SKM-1 treated with dmso at 0.1 percent for 144 hours (cell line): ENCODE measurements around the gene TSPYL1.
"Not testable (repeated sequence)": the region's sequence is repeated elsewhere in the genome, so short reads cannot be mapped to it uniquely, and the experiment has no call there.

ENCODE experiments used
- DNase-seq: peaks from one replicate; lab custom pipeline; 2025; ENCODE audit not compliant: unreplicated experiment; lab: John Stamatoyannopoulos, UW

TSPYL1 gene

GRCh38 chr6:116298973-116299372, 19.2 kb upstream of the TSPYL1 start:
- no peak for DNase-seq

- no peak for DNase-seq
Measured at GRCh38 chr6:116298273-116298672, 18.5 kb upstream of the TSPYL1 start.

GRCh38 chr6:116292553-116292952, 12.8 kb upstream of the TSPYL1 start:
- no peak for DNase-seq

GRCh38 chr6:116291701-116292396, 12.1 kb upstream of the TSPYL1 start:
- no peak for DNase-seq

- no peak for DNase-seq
Measured at GRCh38 chr6:116290799-116291198, 11.1 kb upstream of the TSPYL1 start.

- DNase-seq: no peak
Measured at GRCh38 chr6:116289876-116290275, 10.1 kb upstream of the TSPYL1 start.

- DNase-seq: peak; percentile 39
Measured at GRCh38 chr6:116287689-116288282, 8.1 kb upstream of the TSPYL1 start.

GRCh38 chr6:116286773-116287358, 7.1 kb upstream of the TSPYL1 start:
- no peak for DNase-seq

GRCh38 chr6:116284984-116285383, 5.3 kb upstream of the TSPYL1 start:
- not testable (repeated sequence) for DNase-seq

GRCh38 chr6:116283191-116283590, 3.5 kb upstream of the TSPYL1 start:
- no peak for DNase-seq

- no peak for DNase-seq
Measured at GRCh38 chr6:116282698-116283097, 3.0 kb upstream of the TSPYL1 start.

GRCh38 chr6:116280933-116281316, 1.2 kb upstream of the TSPYL1 start:
- DNase-seq: no peak

GRCh38 chr6:116280161-116280932, 617 bp upstream of the TSPYL1 start:
- DNase-seq: no peak

GRCh38 chr6:116278854-116279231, 887 bp downstream of the TSPYL1 start:
- no peak for DNase-seq

- no peak for DNase-seq
Measured at GRCh38 chr6:116278481-116278829, 1.3 kb downstream of the TSPYL1 start.

GRCh38 chr6:116277124-116277523, 2.6 kb downstream of the TSPYL1 start:
- DNase-seq: no peak

- DNase-seq: no peak
Measured at GRCh38 chr6:116271149-116271708, 8.5 kb downstream of the TSPYL1 start.

GRCh38 chr6:116268589-116269293, 11.0 kb downstream of the TSPYL1 start:
- DNase-seq: peak; percentile 83

GRCh38 chr6:116267836-116268588, 11.7 kb downstream of the TSPYL1 start:
- no peak for DNase-seq

- DNase-seq: no peak
Measured at GRCh38 chr6:116266803-116267202, 12.9 kb downstream of the TSPYL1 start.
